ENCODE results near the gene DRD2.

DRD2 gene

GRCh38 chr11:113382121-113382520 is 93.1 kb downstream of the DRD2 start:
- no peaks in the 10 kb centered on the region for H4K20me1 ChIP-seq (ENCODE audit: insufficient read depth, low read length)
- H3K4me2 ChIP-seq (ENCODE audit: low read depth, low read length) = no peak overlapping the region
- no peak for TF ChIP-seq EZH2phosphoT487 (IDR thresholded peaks at IDR 0.05; ENCODE audit: low read length)
- TF ChIP-seq, protein P1, sequence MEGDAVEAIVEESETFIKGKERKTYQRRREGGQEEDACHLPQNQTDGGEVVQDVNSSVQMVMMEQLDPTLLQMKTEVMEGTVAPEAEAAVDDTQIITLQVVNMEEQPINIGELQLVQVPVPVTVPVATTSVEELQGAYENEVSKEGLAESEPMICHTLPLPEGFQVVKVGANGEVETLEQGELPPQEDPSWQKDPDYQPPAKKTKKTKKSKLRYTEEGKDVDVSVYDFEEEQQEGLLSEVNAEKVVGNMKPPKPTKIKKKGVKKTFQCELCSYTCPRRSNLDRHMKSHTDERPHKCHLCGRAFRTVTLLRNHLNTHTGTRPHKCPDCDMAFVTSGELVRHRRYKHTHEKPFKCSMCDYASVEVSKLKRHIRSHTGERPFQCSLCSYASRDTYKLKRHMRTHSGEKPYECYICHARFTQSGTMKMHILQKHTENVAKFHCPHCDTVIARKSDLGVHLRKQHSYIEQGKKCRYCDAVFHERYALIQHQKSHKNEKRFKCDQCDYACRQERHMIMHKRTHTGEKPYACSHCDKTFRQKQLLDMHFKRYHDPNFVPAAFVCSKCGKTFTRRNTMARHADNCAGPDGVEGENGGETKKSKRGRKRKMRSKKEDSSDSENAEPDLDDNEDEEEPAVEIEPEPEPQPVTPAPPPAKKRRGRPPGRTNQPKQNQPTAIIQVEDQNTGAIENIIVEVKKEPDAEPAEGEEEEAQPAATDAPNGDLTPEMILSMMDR (IDR thresholded peaks at IDR 0.05; ENCODE audit: low read length) = no peak
- no peak for TF ChIP-seq EZH2 (optimal IDR thresholded peaks at IDR 0.05; ENCODE audit: low read depth, low read length)
- no peak overlapping the region for H3K4me3 ChIP-seq (ENCODE audit: low read length)
- no peaks in the 10 kb centered on the region for H3K36me3 ChIP-seq (replicated peaks; ENCODE audit: insufficient read depth, low read length)
- H3K9me2 ChIP-seq (replicated peaks; ENCODE audit: insufficient read depth, low read length) = no peaks in the 10 kb centered on the region
- no peaks in the 10 kb centered on the region for H3K27me3 ChIP-seq (replicated peaks; ENCODE audit: insufficient read depth, low read length)
- no peak overlapping the region for H2AFZ ChIP-seq (ENCODE audit: low read length)
- H3K79me2 ChIP-seq (ENCODE audit: low read length) = no peaks in the 10 kb centered on the region
- no peaks in the 10 kb centered on the region for H3F3A ChIP-seq (ENCODE audit: insufficient read depth, low read length)
- H3K27ac ChIP-seq (ENCODE audit: low read length) = no peak overlapping the region
- no peak for DNase-seq
- no peak overlapping the region for H3K9ac ChIP-seq (ENCODE audit: low read length)
- H3K4me1 ChIP-seq (ENCODE audit: low read length) = no peaks in the 10 kb centered on the region
- no peaks in the 10 kb centered on the region for H3K9me3 ChIP-seq (replicated peaks; ENCODE audit: insufficient read depth, low read length)

DNA sequence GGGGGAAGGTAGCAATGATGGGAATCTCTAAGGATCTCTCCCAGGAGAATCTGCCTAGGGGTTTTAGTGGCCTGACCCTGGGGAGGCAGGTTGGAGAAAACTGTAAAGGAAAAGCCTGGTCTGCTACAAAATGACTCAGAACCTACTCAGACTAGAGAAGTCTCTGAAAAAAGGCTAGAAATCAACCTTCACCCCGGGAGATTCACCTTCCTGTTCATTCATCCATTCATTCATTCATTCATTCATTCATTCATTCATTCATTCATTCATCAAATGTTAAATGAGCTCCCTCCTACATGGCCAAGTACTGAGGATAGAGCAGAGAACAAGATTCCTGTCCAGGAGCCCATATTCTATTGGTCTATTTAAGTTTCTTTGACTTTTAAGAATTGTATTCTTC is 96.5 kb downstream of the DRD2 start:
- Histone ChIP-seq H3K9me3 (replicated peaks; ENCODE audit: insufficient read depth, low read length) (no peaks in the 10 kb centered on the region), H3K36me3 (replicated peaks; ENCODE audit: insufficient read depth, low read length) (no peaks in the 10 kb centered on the region), H4K20me1 (ENCODE audit: insufficient read depth, low read length) (no peaks in the 10 kb centered on the region), H3F3A (ENCODE audit: insufficient read depth, low read length) (no peaks in the 10 kb centered on the region), H3K27ac (ENCODE audit: low read length) (no peak overlapping the region), H3K4me2 (ENCODE audit: low read depth, low read length) (no peak overlapping the region), H3K27me3 (replicated peaks; ENCODE audit: insufficient read depth, low read length) (no peaks in the 10 kb centered on the region), H3K4me3 (ENCODE audit: low read length) (no peak overlapping the region), H3K9ac (ENCODE audit: low read length) (no peak overlapping the region), H3K9me2 (replicated peaks; ENCODE audit: insufficient read depth, low read length) (no peaks in the 10 kb centered on the region), H3K4me1 (ENCODE audit: low read length) (no peaks in the 10 kb centered on the region), H3K79me2 (ENCODE audit: low read length) (no peaks in the 10 kb centered on the region), H2AFZ (ENCODE audit: low read length) (no peak overlapping the region)
- no peak for DNase-seq
- TF ChIP-seq, protein P1 (IDR thresholded peaks at IDR 0.05; ENCODE audit: low read length) = no peak

- no peaks in the 10 kb centered on the region for H3K27me3 ChIP-seq (replicated peaks; ENCODE audit: insufficient read depth, low read length)
- TF ChIP-seq EZH2 (optimal IDR thresholded peaks at IDR 0.05; ENCODE audit: low read depth, low read length) = no peak
- TF ChIP-seq, protein P1 (IDR thresholded peaks at IDR 0.05; ENCODE audit: low read length) = no peak
- no peak for TF ChIP-seq EZH2phosphoT487 (IDR thresholded peaks at IDR 0.05; ENCODE audit: low read length)
- H3F3A ChIP-seq (ENCODE audit: insufficient read depth, low read length) = no peaks in the 10 kb centered on the region
- H3K4me2 ChIP-seq (ENCODE audit: low read depth, low read length) = no peak overlapping the region
- no peaks in the 10 kb centered on the region for H3K79me2 ChIP-seq (ENCODE audit: low read length)
- no peaks in the 10 kb centered on the region for H3K4me1 ChIP-seq (ENCODE audit: low read length)
- H3K27ac ChIP-seq (ENCODE audit: low read length) = no peak overlapping the region
- H3K9ac ChIP-seq (ENCODE audit: low read length) = no peak overlapping the region
- no peaks in the 10 kb centered on the region for H3K36me3 ChIP-seq (replicated peaks; ENCODE audit: insufficient read depth, low read length)
- no peaks in the 10 kb centered on the region for H3K9me3 ChIP-seq (replicated peaks; ENCODE audit: insufficient read depth, low read length)
- no peak overlapping the region for H3K4me3 ChIP-seq (ENCODE audit: low read length)
- H2AFZ ChIP-seq (ENCODE audit: low read length) = no peak overlapping the region
- H4K20me1 ChIP-seq (ENCODE audit: insufficient read depth, low read length) = no peaks in the 10 kb centered on the region
- DNase-seq = no peak
- no peaks in the 10 kb centered on the region for H3K9me2 ChIP-seq (replicated peaks; ENCODE audit: insufficient read depth, low read length)
These were observed 97.4 kb downstream of the DRD2 start for GRCh38 chr11:113377681-113378412.

Data from MM.1S (cell line).